Immature natural killer cell (primary cell): ENCODE measurements around the gene KRTAP4-7. TPM values are rescaled to one million over a fixed set of nuclear protein-coding genes. Genes with fewer than 3 reads are reported as not detected.
"Not testable (repeated sequence)": the region's sequence is repeated elsewhere in the genome, so short reads cannot be mapped to it uniquely, and the experiment has no call there.

ENCODE experiments used
- DNase-seq, 3 donors: peaks; one replicate each; pipeline ENCODE4 v3.0.0; 2022; ENCODE audit warnings: mixed read lengths in 1 of 3
- H3K27ac Mint-ChIP-seq, 6 donors: one replicate each; pipeline ENCODE4 v1.8.0; 2020; ENCODE audit warnings: mixed read lengths in 6 of 6, mild to moderate bottlenecking in 5 of 6, inconsistent platforms in 4 of 6, moderate library complexity in 3 of 6
- H3K27me3 Mint-ChIP-seq, 3 donors: one replicate each; pipeline ENCODE4 v1.8.0; 2020 to 2021; ENCODE audit warnings: low read depth in 3 of 3, mild to moderate bottlenecking in 3 of 3, mixed read lengths in 3 of 3, moderate library complexity in 3 of 3, inconsistent platforms in 1 of 3
- H3K36me3 Mint-ChIP-seq, 3 donors: one replicate each; pipeline ENCODE4 v1.8.0; 2020; ENCODE audit warnings: mixed read lengths in 3 of 3, inconsistent platforms in 2 of 3, mild to moderate bottlenecking in 2 of 3
- H3K4me1 Mint-ChIP-seq, 2 donors: one replicate each; pipeline ENCODE4 v1.8.0; 2020; ENCODE audit warnings: inconsistent platforms in 2 of 2, mild to moderate bottlenecking in 2 of 2, mixed read lengths in 2 of 2, moderate library complexity in 1 of 2
- H3K4me3 Mint-ChIP-seq, 5 donors: one replicate each; pipeline ENCODE4 v1.8.0; 2020; ENCODE audit warnings: mild to moderate bottlenecking in 5 of 5, mixed read lengths in 5 of 5, inconsistent platforms in 3 of 5, moderate library complexity in 3 of 5
- H3K9me3 Mint-ChIP-seq, 6 donors: one replicate each; pipeline ENCODE4 v1.8.0; 2020; ENCODE audit warnings: mild to moderate bottlenecking in 6 of 6, mixed read lengths in 6 of 6, inconsistent platforms in 4 of 6, moderate library complexity in 3 of 6
- polyA plus RNA-seq, 3 donors: library from polyadenylated mRNA; unstranded; fragments of 300-500 nt; fragmentation: Illumina TruSeq; gene quantifications; one replicate each; pipeline ENCODE4 v1.2.3, GENCODE V29; 2021

KRTAP4-7 gene
- polyA plus RNA-seq, 3 donors from 2014 or later, result not detected

DNA sequence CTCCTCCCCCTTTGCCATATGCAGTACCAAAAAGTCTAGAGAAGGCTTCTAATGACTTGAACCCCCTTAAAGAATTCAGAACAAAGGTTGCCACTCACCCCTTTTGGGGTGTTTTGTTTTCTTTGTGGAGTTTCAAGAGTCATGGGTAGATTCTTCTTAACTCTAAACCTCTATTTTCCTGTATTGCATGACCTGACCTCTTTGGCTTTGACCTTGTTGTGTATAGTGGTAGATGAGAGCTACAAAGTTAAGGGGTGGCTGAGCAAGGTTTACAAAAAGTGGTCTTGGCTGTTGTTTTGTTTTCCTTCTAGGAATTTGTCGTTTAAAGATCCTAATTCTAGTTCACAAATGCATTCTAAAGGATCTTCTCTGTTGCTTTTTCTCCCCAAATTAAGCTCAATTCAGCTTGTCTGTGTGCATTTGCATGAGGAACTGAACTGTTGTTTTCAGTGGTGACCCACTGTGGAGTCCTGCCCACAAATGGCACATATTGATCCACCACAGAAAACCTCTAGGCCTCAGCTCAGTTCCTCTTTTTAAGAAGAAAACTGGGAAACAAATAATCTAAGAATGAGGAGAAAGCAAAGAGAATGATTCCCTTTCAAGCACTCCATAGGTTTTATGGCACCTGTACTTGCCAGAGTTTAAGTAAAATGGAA is 24.9 kb downstream of the KRTAP4-7 start:
- not testable (repeated sequence) for DNase-seq, H3K4me3 Mint-ChIP-seq

DNA sequence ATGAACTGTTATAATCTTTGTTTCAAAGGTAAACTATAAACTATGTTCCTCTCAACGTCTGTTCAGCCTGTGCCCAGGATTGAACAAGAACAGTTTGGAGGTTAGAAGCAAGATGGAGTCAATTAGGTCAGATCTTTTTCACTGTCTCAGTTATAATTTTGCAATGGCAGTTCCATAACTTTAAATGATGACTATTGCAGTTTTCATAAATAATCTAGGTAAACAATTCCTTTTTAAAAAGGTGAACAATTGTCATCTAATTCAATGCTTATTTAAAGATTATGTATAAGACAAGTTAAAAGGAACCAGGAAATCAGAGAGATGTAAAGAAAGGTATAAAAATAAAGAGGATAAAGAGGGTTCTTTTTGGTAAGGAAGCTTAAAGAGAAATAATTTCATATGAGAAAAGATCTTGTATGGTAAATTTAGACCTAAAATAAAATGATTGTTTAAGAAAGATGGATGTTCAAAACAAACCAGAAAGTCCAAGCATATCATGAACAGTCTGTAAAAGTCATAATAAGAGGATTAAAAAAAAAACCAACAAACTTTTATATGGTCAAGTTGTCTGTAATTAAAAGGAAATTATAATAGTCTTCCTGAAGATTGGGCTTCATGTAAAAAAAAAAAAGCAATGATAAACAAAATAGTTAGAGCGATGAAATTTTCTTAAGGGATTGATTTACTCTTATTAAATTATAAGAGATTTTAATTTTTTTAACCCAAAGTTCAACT is 27.4 kb downstream of the KRTAP4-7 start:
- peaks cover 3 to 9% (median 5%) of the 10 kb centered on the region in 3 donors for H3K27me3 Mint-ChIP-seq
- no peaks in the 10 kb centered on the region for H3K36me3 Mint-ChIP-seq
- DNase-seq, result no peak
- H3K9me3 Mint-ChIP-seq, result no peaks in the 10 kb centered on the region
- H3K4me1 Mint-ChIP-seq, result no peaks in the 10 kb centered on the region
- H3K4me3 Mint-ChIP-seq, result no peak overlapping the region
- no peak overlapping the region for H3K27ac Mint-ChIP-seq

More for the DNA sequence above, 24.9 kb downstream of the KRTAP4-7 start:
- not testable (repeated sequence) for H3K4me1 Mint-ChIP-seq, H3K36me3 Mint-ChIP-seq, H3K27ac Mint-ChIP-seq, H3K9me3 Mint-ChIP-seq
- H3K27me3 Mint-ChIP-seq, result peaks cover 3 to 12% (median 3%) of the 10 kb centered on the region in 3 donors

DNA sequence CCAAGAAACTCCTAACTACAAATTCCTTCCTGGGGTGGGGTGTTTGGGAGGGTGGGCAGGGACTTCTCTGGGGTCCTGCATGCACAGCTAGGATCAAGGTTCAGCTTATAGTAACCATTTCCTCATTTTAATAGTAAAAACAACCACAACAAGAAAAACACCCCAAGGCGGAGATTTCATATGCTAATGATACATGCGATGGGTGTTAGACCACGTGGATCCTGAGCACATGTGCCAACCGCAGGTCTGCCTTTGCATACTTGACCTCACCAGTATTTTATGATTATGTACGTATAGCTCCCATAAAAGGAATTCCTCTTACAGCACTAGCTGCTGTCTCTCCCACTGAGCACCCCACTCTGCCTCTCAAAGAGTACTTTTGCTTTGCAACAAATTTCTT is 32.3 kb downstream of the KRTAP4-7 start:
- H3K4me1 Mint-ChIP-seq, result peaks cover 6 to 12% of the 10 kb centered on the region in 2 donors
- H3K36me3 Mint-ChIP-seq, result peaks cover 0 to 3% (median 0%) of the 10 kb centered on the region in 3 donors
- peaks cover 3 to 23% (median 8%) of the 10 kb centered on the region in 3 donors for H3K27me3 Mint-ChIP-seq
- peaks cover 0 to 2% (median 0%) of the 10 kb centered on the region in 6 donors for H3K9me3 Mint-ChIP-seq
- DNase-seq, result no peak
- H3K27ac Mint-ChIP-seq, result no peak overlapping the region
- no peak overlapping the region for H3K4me3 Mint-ChIP-seq

DNA sequence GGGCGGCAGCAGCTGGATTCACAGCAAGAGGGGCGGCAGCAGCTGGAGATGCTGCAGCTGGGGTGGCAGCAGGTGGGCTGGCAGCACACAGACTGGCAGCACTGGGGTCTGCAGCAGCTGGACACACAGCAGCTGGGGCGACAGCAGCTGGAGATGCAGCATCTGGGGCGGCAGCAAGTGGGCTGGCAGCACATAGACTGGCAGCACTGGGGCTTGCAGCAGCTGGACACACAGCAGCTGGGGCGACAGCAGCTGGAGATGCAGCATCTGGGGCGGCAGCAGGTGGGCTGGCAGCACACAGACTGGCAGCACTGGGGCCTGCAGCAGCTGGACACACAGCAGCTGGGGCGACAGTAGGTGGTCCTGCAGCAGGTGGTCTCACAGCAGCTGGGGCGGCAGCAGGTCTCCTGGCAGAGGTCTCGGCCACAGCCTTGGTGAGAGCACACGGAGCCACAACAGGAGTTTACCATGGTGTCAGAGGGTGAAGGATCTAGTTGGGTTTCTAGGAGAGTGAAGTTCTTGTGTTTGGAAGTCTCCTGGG is 34.0 kb downstream of the KRTAP4-7 start, which contains the start of gene KRTAP4-11:
Gene KRTAP4-11 (minus strand): TSS at position 528 of the 541 bp plus-strand sequence. CDS start 58 bp downstream, at position 470.
- Mint-ChIP-seq H3K4me1 (peaks cover 6 to 14% of the 10 kb centered on the region in 2 donors), H3K27me3 (peaks cover 3 to 20% (median 8%) of the 10 kb centered on the region in 3 donors)
- not testable (repeated sequence) for H3K4me3 Mint-ChIP-seq, H3K36me3 Mint-ChIP-seq, H3K27ac Mint-ChIP-seq, H3K9me3 Mint-ChIP-seq, DNase-seq

DNA sequence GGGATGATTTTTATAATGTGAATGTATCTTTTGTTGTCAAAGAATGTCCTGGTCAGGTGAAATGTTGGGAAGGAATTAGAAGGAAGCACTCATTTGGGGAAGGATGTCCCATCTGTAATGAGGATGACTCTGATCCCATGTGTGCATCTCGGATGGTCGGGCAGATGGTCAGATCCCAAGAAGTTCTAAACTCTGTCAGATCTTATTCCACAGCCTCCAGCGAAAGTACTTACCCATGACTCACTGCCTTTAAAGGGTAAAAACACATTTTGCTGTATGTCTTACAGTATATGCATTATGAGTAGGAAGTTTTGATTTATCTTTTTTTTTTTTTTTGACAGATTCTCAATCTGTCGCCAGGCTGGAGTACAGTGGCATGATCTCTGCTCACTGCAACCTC is 34.8 kb downstream of the KRTAP4-7 start:
- no peak overlapping the region for H3K27ac Mint-ChIP-seq
- peaks cover 0 to 3% (median 0%) of the 10 kb centered on the region in 3 donors for H3K36me3 Mint-ChIP-seq
- no peak overlapping the region for H3K4me3 Mint-ChIP-seq
- DNase-seq, result no peak
- H3K9me3 Mint-ChIP-seq, result peaks cover 0 to 2% (median 0%) of the 10 kb centered on the region in 6 donors
- H3K4me1 Mint-ChIP-seq, result peaks cover 7 to 20% of the 10 kb centered on the region in 2 donors
- H3K27me3 Mint-ChIP-seq, result peaks cover 3 to 26% (median 12%) of the 10 kb centered on the region in 3 donors

DNA sequence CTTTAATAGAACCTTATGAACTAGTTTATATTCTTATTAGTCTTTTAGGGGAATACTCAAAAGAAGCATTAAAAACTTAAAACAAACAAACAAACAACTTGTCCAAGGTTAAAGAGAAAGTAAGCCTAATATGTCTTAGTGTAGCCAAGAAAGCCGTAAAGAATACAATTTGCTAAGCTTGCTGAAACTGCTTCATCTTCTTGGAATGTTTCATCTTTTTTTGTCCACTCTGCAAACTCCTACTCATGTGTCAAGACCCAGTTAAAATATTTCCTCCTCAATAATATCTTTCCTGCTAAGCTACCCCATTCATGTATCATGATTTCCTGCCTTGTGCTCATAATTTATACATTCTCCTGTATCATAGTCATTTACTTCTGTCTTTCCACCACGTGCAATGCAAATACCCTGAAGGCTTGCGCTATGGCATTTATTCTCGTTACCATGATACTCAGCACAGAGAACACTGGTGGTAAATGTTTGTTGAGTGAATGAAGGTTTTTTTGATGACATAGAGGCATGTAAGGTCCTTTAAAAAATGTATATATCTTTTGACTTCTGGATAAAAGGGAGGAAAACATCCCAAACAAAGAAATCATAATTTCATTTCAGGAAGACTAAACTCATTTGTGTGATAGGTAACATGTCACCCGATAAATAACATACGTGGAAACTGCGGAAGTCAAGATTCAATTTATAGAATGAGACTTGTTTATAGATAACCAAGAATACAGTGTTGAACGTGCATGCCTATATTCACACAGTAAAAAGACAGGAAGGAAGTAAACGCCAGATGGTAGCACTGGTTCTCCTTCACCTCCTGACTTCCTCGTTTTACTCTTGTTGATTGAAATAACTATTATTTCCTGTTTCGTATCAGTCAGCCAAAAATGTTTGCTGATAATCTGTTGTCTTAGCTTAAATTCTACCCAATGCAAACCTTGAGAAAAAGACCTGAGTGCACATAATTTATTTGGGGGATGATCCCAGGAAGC is 36.0 kb downstream of the KRTAP4-7 start:
- not testable (repeated sequence) for H3K9me3 Mint-ChIP-seq, H3K27ac Mint-ChIP-seq, DNase-seq, H3K36me3 Mint-ChIP-seq
- peaks cover 8 to 31% (median 12%) of the 10 kb centered on the region in 3 donors for H3K27me3 Mint-ChIP-seq
- H3K4me3 Mint-ChIP-seq, result peak overlapping the region in 2 of 5 donors; percentile 2 to 4
- H3K4me1 Mint-ChIP-seq, result peaks cover 7 to 28% of the 10 kb centered on the region in 2 donors

DNA sequence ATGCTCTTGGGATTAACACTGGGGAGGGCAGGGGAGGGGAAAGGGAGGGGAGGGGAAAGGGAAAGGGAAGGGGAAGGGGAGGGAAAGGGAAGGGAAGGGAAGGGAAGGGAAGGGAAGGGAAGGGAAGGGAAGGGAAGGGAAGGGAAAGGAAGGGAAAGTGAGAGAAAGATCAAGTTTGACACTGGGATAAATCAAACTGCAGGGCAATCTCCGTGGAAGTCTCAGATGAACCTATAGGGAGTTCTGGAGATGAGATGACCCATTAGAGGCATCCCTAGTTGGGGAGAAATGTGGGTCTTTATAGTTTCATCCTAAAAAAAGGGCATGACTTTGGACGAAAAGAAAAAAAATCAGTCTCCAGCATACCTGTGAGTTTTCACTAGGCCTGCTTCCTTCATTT is 37.8 kb downstream of the KRTAP4-7 start:
- Mint-ChIP-seq H3K27me3 (peaks cover 10 to 32% (median 12%) of the 10 kb centered on the region in 3 donors), H3K27ac (no peak overlapping the region), H3K9me3 (peaks cover 0 to 2% (median 0%) of the 10 kb centered on the region in 6 donors), H3K36me3 (peaks cover 0 to 3% (median 0%) of the 10 kb centered on the region in 3 donors), H3K4me1 (peaks cover 7 to 43% of the 10 kb centered on the region in 2 donors), H3K4me3 (no peak overlapping the region)
- no peak for DNase-seq

DNA sequence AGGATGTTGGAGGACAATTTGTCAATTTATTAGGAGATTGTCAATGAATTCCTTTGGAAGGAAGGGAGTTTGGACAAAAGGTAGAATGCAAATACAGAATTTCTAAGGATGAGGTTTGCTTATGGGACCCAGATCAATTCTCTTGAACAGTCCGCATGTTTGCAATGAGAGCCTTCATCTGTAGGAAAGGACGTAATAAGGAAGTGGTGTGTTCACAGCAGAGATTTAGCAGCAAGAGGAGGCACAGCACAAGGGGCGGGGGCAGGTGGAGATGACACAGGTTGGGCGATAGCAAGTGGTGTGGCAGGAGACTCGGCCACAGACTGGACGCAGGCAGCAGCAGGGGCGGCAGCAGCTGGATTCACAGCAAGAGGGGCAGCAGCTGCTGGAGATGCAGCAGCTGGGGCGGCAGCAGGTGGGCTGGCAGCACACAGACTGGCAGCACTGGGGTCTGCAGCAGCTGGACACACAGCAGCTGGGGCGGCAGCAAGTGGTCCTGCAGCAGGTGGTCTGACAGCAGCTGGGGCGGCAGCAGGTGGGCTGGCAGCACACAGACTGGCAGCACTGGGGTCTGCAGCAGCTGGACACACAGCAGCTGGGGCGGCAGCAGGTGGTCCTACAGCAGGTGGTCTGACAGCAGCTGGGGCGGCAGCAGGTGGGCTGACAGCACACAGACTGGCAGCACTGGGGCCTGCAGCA is 39.5 kb downstream of the KRTAP4-7 start:
- Mint-ChIP-seq H3K4me1 (peaks cover 7 to 43% of the 10 kb centered on the region in 2 donors), H3K4me3 (peak overlapping the region in 1 of 5 donors; percentile 7)
- DNase-seq, result not testable (repeated sequence)

DNA sequence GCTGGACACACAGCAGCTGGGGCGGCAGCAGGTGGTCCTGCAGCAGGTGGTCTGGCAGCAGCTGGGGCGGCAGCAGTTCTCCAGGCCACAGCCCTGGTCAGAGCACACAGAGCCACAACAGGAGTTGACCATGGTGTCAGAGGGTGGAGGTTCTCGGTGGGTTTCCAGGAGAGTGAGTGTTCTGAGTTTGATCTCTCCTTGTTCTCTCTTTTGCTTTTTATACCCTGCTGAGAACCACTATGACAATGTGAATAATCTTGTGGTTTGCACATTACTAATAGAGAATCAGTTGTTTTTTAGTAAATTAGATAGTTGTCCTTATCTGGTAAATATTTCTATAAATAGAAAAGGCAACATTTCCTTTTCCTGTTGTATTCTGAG is 40.0 kb downstream of the KRTAP4-7 start, which contains the start of gene KRTAP4-12:
Gene KRTAP4-12 (minus strand): TSS at position 192 of the 381 bp plus-strand sequence. CDS start 60 bp downstream, at position 132.
- H3K4me3 Mint-ChIP-seq, result peak within 1 kb of the TSS in 1 of 5 donors; percentile 7
- H3K27ac Mint-ChIP-seq, H3K9me3 Mint-ChIP-seq, H3K36me3 Mint-ChIP-seq, DNase-seq: not testable (repeated sequence)
- H3K4me1 Mint-ChIP-seq, result peaks cover 7 to 43% of the 10 kb centered on the region in 2 donors
- peaks cover 8 to 22% (median 12%) of the 10 kb centered on the region in 3 donors for H3K27me3 Mint-ChIP-seq

More for the DNA sequence above, 39.5 kb downstream of the KRTAP4-7 start:
- H3K27me3 Mint-ChIP-seq, result peaks cover 8 to 22% (median 12%) of the 10 kb centered on the region in 3 donors
- H3K9me3 Mint-ChIP-seq, H3K27ac Mint-ChIP-seq, H3K36me3 Mint-ChIP-seq: not testable (repeated sequence)

DNA sequence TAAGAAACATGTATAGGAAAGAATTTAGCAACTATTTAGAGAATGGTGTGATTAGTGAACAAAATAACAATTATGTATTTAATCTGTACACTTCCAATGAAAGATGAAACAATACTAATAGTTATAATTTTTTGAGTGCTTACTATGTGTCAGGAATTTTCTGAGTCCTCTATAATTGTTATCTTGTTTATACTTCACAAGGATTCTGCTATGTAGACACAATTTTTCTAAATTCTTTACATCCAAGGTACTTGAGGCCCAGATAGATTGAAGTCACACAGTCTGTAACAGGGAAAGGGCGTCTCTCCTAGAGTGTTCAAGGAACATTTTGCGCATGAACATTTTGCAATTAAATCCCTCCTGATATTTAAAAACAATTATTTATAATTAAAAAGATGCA is 41.1 kb downstream of the KRTAP4-7 start:
- H3K4me1 Mint-ChIP-seq, result peaks cover 7 to 38% of the 10 kb centered on the region in 2 donors
- peaks cover 4 to 21% (median 12%) of the 10 kb centered on the region in 3 donors for H3K27me3 Mint-ChIP-seq
- no peaks in the 10 kb centered on the region for H3K36me3 Mint-ChIP-seq
- no peaks in the 10 kb centered on the region for H3K9me3 Mint-ChIP-seq
- DNase-seq, result no peak
- no peak overlapping the region for H3K27ac Mint-ChIP-seq
- H3K4me3 Mint-ChIP-seq, result no peak overlapping the region

DNA sequence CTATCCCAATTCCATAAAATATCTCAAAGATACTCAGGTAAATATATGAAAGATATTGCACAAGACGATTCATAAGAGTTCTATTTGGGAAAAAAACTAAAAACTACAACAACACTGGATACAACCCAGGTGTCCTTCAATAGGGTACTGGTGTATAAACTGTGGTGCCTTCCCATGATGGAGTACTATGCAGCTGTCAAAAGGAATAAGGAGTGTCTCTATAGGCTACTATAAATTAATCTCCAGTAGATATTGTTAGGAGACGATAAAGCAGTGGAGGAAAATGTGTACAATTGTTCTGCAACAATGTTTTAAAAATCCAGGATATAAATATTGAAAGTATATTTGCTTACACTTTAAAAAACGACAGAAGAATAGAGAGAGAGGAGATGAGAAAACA is 42.5 kb downstream of the KRTAP4-7 start:
- Mint-ChIP-seq H3K27me3 (peaks cover 4 to 17% (median 10%) of the 10 kb centered on the region in 3 donors), H3K4me3 (no peak overlapping the region), H3K36me3 (no peaks in the 10 kb centered on the region), H3K4me1 (peaks cover 1 to 31% of the 10 kb centered on the region in 2 donors), H3K9me3 (no peaks in the 10 kb centered on the region), H3K27ac (no peak overlapping the region)
- no peak for DNase-seq

DNA sequence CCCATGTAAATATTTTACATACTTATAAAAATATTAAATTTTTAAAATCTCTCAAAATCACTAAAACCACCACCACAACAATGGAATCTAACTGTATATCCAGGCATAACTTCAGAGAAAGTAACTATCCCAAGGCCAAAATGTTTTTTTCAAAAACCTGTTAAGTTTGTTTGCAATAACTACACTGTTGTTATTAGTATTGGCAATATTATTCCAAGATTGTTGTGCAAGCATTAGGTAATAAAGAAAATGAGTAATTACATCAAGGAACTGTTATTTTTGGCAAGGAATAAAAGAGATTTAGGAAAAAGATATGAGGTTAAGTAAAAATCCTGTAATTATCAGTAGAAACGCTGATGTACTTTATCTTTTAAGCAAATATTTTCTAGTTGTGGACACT is 43.4 kb downstream of the KRTAP4-7 start:
- Mint-ChIP-seq H3K27me3 (peaks cover 4 to 17% (median 10%) of the 10 kb centered on the region in 3 donors), H3K4me3 (no peak overlapping the region), H3K4me1 (peaks cover 1 to 31% of the 10 kb centered on the region in 2 donors), H3K27ac (no peak overlapping the region), H3K9me3 (no peaks in the 10 kb centered on the region), H3K36me3 (no peaks in the 10 kb centered on the region)
- DNase-seq, result no peak
